NCI-H2107 treated with DMSO at 0.1 percent for 48 hours (cell line): ENCODE data around the gene HOXA9.
A peak's percentile ranks its signal among the peaks of the same experiment; 100 is the strongest.

Experiments
- DNase-seq: peaks from one replicate; lab custom pipeline; 2025; ENCODE audit not compliant: unreplicated experiment; lab: John Stamatoyannopoulos, UW

Gene HOXA9

GRCh38 chr7:27143950-27144780 is 21.2 kb downstream of the HOXA9 start:
- DNase-seq = no peak

DNA sequence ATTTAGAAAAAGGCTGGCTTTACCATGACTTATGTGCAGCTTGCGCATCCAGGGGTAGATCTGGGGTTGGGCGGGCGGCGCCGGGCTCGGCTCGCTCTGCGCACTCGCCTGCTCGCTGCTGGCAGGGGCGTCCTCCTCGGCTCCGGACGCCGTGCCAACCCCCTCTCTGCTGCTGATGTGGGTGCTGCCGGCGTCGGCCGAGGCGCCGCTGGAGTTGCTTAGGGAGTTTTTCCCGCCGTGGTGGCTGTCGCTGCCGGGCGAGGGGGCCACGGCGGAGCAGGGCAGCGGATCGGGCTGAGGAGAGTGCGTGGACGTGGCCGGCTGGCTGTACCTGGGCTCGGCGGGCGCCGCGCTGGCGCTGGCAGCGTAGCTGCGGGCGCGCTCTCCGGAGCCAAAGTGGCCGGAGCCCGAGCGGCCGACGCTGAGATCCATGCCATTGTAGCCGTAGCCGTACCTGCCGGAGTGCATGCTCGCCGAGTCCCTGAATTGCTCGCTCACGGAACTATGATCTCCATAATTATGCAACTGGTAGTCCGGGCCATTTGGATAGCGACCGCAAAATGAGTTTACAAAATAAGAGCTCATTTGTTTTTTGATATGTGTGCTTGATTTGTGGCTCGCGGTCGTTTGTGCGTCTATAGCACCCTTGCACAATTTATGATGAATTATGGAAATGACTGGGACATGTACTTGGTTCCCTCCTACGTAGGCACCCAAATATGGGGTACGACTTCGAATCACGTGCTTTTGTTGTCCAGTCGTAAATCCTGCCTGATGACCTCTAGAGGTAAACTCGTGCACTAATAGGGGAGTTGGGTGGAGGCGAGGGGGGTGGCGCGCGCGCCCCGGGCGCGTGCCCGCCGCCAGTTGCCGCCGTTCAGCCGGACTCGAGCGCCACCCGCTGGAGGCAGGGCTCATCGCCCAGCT is 22.1 kb downstream of the HOXA9 start, which contains the start of gene HOXA5:
Gene HOXA5 (minus strand): TSS at position 659 of the 927 bp plus-strand sequence. CDS start 74 bp downstream, at position 585.
- DNase-seq = no peak

- no peak for DNase-seq
Measured at GRCh38 chr7:27142580-27143022, 22.7 kb downstream of the HOXA9 start.

DNA sequence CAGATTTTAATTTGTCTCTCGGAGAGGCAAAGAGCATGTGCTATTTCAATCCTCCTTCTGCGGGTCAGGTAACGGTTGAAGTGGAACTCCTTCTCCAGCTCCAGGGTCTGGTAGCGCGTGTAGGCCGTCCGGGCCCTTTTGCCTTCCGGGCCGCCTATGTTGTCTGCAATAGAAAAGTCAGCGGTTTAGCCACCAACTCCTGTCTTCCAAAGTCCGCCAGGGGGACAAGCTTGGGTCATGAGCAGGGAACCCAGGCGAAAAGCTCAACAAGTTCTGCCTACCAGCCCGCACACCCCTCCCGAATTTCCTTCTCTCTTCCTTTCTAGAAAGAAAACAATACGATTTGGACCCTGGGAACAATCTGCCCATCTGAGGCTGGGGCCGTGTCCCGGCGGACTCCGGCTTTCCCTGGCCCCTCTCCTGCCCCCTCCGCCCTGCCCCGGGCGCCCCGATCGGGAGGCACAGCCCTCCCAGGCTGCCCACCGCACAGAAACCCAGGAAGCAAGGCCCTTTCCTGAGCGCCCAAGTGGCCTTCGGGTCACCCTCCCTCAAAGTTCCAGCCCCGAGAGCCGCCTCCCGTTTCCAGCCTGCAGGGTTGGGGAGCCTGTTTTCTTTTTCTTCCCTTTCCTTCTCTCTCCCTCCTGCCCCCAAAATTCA is 23.3 kb downstream of the HOXA9 start:
- DNase-seq = no peak

GRCh38 chr7:27141137-27141922 is 24.0 kb downstream of the HOXA9 start:
- no peak for DNase-seq

- no peak for DNase-seq
Measured at GRCh38 chr7:27140126-27140857, 25.0 kb downstream of the HOXA9 start.

GRCh38 chr7:27139334-27140125 is 25.8 kb downstream of the HOXA9 start:
- no peak for DNase-seq

DNA sequence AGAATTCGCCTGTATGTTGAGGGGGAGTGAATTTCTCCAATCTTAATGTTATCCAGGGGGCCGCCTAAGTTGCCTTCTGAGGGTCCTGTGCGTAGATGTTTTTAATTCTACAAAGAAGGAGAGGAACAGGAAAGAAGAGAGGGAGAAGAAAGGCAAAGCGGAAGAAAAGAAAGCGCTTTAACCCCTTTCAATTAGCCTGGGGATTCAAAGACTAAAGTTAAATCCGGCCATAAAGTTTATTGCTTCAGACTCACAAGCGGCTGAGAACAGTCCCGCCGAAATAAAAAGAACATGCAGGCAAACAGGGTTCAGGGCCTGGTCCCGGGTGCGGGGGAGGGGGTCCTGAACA is 26.4 kb downstream of the HOXA9 start:
- DNase-seq = no peak

GRCh38 chr7:27138472-27138871 is 26.9 kb downstream of the HOXA9 start:
- DNase-seq = no peak

DNA sequence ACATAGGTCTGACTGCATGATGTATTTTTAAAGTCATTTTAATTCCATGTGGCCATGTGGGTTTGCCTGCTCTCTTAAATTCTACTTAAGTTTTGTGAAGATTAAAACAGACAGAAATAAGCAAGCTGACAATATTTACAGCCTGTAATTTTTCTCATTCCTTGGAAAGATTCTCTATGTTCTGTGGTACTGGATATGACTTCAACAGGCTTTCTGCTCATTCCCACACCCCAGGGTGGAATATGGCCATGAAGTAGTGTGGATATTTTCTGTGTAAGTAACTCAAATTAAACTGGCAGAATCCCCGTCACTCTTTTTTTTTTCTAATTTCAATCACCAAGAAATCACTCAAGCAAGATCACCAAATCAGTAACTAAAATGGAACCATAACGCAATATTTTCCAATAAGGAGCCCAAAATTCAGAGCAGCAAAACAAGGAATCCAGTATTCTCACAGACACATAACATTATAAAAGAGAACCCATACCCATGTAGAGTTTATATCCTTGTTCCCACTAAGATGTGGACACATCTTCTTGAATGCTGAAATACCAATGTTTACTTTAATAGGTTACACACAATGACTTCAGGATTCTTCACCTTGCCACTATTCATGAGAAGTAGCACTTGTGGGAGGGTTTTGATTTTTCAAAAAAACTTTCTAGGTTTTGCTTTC is 27.6 kb downstream of the HOXA9 start:
- no peak for DNase-seq

GRCh38 chr7:27134392-27134791 is 30.9 kb downstream of the HOXA9 start:
- DNase-seq = no peak

DNA sequence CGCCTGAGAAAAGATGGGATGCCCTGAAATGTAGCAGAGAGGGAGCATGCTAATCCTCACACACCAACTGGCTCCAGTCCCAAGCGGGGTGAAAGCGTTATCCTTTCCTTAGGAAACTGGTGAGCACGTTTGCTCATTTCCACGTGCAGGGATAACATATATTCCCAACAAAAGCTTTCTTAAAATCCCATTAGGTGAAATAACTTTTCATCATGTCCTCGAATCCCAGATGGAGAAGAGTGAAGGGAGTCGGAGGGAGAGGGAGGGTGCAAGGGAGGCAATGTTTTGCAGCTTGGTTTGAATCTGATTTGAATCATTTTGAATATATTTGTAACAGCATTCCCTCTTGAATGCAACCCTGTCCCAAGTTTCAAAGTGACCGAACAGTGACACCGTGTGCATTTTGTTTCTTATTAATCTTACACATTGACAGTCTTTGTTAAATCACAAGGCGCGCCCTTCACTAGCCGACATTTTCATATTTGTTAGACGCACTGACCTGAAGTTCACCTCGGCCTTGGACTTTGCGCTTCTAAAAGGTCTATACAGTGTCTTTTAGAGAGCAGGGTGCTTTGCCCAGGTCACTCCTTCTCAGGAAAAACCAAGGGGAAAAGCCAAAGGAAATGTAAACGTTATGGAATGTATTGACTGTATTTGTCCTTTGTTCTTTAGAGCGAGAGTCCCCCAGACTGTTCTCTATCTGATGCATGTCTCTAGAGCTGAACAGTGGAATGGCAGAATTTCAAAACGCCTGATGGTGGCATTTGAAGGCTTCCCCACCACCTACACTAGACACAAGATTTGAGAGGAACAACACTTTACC is 31.7 kb downstream of the HOXA9 start:
- DNase-seq = no peak

GRCh38 chr7:27132978-27133377 is 32.4 kb downstream of the HOXA9 start:
- DNase-seq = no peak

DNA sequence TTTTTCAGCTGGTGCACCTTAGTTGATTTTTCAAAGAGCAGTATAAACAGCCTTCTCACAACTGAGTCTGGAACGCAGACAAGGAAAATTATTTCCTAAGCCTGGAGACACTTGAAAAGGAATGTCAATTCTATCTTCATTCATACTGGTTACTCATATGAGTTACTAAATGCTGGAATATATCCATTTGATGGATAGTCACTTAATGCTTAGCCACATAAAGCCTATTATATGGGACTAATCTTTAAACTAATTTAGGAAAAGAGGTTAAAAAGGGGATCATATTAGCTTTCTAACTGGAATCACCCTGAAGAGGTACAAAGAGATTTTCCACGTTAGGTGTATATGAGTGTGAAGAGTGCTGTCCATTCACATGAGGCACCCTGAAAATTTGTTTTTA is 33.1 kb downstream of the HOXA9 start:
- DNase-seq = no peak

GRCh38 chr7:27131390-27131819 is 33.9 kb downstream of the HOXA9 start:
- DNase-seq = no peak

DNA sequence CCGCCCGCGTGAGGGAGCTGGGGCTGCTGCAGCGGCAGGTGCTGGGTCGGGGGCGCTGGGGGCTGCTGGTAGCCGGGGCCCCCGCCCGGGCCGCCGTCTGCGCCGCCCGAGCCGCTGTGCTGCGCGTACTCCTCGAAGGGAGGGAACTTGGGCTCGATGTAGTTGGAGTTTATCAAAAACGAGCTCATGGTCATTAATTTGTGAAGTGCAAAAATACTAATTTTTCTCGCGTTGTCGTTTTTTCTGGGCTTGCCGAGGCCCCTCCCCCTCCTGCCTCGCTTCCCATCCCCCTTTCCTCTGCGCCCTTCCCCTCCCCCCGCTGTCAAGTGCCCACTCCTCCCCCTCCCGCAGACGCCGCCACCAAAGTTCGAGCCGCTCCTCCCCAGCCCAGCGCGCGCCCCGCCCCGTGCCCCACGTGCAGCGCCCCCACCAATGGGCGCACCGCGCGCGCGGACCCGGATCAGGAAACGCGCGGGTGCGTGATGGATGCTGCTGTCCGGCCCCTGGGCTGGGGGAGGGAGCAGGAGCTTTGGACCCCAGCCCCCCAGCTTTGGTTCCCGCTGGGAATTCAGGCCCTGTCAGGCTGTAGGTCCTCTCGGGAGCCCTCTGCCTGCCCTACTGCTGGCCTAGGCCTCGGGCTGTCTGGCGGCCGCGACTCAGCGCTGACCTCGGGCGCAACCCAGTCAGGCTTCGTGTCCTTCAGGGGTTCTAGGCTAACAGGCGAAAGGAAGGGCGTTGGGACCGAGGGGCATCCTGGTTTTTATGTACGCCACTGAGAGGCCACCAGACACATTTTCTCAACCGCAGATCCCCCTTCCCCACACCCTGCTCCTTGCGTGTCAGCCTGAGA is 34.6 kb downstream of the HOXA9 start, which contains the start of gene HOXA4:
Gene HOXA4 (minus strand): TSS at position 218 of the 850 bp plus-strand sequence. CDS start 24 bp downstream, at position 194.
- DNase-seq = peak; percentile 29
